AG04450 (cell line): Measurements from ENCODE around the gene ITGA5. TPM values are rescaled to one million over a fixed set of nuclear protein-coding genes. Genes with fewer than 3 reads are reported as not detected.

Source experiments
- CTCF ChIA-PET: fragments of 300-600, 350-600 bp; formaldehyde crosslinking; extraction: SDS; loops from one replicate; lab custom pipeline; 2022; ENCODE audit warnings: antibody characterized with exemption, inconsistent platforms; lab: Charles Lee
- POLR2A ChIA-PET: fragments of 350-600 bp; formaldehyde crosslinking; extraction: SDS; loops from one replicate; lab custom pipeline; 2021; ENCODE audit warnings: antibody characterized with exemption, inconsistent platforms; lab: Yijun Ruan, JAX
- DNase-seq: peaks from one replicate; pipeline ENCODE4 v3.0.0-alpha.2; 2011; ENCODE audit warnings: low read depth, low spot score
- H3K27ac ChIP-seq: one replicate; pipeline ENCODE4 v1.5.1; 2012; ENCODE audit warnings: low read depth, low read length, control low read depth
- H3K27me3 ChIP-seq: one replicate; pipeline ENCODE4 v1.6.0; 2012; ENCODE audit warnings: low read length; ENCODE audit not compliant: control insufficient read depth, insufficient read depth
- H3K4me3 ChIP-seq: 2 replicates; pipeline ENCODE4 v1.5.1; 2011; ENCODE audit warnings: mild to moderate bottlenecking, low read depth, low read length, control low read depth
- H3K9me3 ChIP-seq: 2 replicates; pipeline ENCODE4 v1.5.1; 2012; ENCODE audit warnings: low read length; ENCODE audit not compliant: control insufficient read depth, insufficient read depth
- polyA plus RNA-seq: library from polyadenylated mRNA; depleted of rRNA; stranded (reverse); fragments of >200 nt; gene quantifications from 2 replicates; pipeline ENCODE4 v1.2.3, GENCODE V29; 2011
- TF ChIP-seq, protein P1 (sequence below): IDR thresholded peaks from 2 replicates; pipeline ENCODE4 v1.5.1; 2011; ENCODE audit warnings: low read depth, low read length, control low read depth, inconsistent platforms

The ITGA5 gene
- polyA plus RNA-seq, 1 experiment, result 160 TPM

DNA sequence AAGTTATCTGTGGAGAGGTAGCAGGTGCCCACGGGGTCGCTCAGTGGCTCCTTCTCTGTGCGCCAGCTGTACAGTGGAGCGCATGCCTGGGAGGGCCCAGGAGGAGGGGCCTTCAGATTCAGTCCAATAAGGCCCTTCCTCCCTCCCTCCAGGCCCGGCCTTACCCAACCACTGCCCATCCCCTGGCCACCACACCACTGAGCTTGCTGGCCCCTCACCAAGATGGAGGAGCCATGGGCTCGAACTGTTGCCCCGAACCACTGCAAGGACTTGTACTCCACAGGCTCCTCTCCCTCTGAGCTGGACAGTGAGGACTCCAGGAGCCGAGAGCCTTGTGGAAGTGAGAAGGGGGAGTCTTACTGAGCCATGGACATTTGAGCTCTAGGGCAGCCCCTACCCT lies 9.8 kb downstream of the ITGA5 start:
- POLR2A ChIA-PET, result no interaction called here
- Histone ChIP-seq H3K4me3 (no peak overlapping the region), H3K9me3 (no peaks in the 10 kb centered on the region), H3K27ac (no peak overlapping the region), H3K27me3 (no peaks in the 10 kb centered on the region)
- DNase-seq, result no peak
- TF ChIP-seq, protein P1, sequence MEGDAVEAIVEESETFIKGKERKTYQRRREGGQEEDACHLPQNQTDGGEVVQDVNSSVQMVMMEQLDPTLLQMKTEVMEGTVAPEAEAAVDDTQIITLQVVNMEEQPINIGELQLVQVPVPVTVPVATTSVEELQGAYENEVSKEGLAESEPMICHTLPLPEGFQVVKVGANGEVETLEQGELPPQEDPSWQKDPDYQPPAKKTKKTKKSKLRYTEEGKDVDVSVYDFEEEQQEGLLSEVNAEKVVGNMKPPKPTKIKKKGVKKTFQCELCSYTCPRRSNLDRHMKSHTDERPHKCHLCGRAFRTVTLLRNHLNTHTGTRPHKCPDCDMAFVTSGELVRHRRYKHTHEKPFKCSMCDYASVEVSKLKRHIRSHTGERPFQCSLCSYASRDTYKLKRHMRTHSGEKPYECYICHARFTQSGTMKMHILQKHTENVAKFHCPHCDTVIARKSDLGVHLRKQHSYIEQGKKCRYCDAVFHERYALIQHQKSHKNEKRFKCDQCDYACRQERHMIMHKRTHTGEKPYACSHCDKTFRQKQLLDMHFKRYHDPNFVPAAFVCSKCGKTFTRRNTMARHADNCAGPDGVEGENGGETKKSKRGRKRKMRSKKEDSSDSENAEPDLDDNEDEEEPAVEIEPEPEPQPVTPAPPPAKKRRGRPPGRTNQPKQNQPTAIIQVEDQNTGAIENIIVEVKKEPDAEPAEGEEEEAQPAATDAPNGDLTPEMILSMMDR, result no peak
- CTCF ChIA-PET, result interaction anchor here (0.6 to 12.3 kb wide), 6 partner anchors 7 to 31 kb away, joined by 3 to 286 read pairs (median 5); no protein-coding TSS in a partner anchor

DNA sequence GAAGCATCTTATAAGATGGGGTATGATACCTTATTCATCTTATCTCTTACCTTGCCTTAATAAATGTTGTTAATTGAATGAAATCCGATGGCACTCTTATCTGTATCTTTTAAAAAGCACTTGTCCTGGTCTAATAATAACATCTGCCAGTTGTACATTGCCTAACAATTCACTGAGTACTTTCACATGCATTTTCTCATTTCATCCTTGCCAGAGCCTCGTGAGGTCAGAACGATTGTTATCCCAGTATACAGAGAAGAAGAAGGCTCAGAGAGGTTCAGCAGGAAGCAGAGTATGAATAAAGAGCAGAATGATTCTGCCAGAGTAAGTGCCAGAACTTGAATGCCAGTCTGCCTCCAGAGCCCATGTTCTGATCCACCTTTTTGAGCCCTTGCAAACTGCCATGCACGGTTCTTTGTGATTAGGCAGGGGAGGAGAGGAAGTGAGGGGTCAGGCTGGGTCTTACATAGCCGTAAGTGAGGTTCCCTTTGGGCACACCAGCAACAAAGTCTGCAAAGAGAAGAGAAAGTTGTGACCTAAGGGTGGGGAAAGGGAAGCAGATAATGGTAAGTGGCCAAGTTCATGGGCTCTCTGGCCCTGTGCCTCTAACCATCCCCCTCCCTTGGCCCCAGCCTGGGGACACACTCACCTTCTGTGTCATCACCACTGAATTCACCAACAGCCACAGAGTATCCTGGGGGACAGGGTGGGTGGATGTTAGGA lies 11.7 kb downstream of the ITGA5 start:
- no peak for DNase-seq
- Histone ChIP-seq H3K9me3 (no peaks in the 10 kb centered on the region), H3K27me3 (no peaks in the 10 kb centered on the region), H3K27ac (no peak overlapping the region), H3K4me3 (no peak overlapping the region)
- TF ChIP-seq, protein P1, result no peak
- ChIA-PET POLR2A (no interaction called here), CTCF (interaction anchor here (1.0 to 12.3 kb wide), 2 partner anchors 5 to 11 kb away, joined by 3 to 286 read pairs; no protein-coding TSS in a partner anchor)

DNA sequence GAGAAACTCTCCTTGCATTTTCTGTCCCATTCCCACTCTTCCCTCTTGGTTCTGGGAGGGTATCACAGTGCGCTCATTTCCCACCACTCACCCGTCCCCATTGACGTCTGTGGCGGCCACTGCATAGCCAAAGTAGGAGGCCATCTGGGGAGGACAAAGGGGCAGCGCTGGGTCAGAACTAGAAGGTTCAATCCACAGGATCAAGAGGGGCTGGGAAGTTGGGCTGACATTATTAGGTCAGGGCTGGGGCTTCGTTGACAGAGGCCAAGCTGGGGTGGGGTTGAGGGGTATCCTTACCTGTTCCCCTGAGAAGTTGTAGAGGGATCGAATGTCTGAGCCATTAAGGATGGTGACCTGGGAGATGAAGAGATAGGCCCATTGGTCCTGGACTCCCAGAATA lies 13.5 kb downstream of the ITGA5 start:
- Histone ChIP-seq H3K27ac (no peak overlapping the region), H3K9me3 (no peaks in the 10 kb centered on the region), H3K4me3 (no peak overlapping the region), H3K27me3 (no peaks in the 10 kb centered on the region)
- POLR2A ChIA-PET, result no interaction called here
- TF ChIP-seq, protein P1, result no peak
- CTCF ChIA-PET, result interaction anchor here (0.5 to 11.8 kb wide), 12 partner anchors 8 to 931 kb away, joined by 3 to 415 read pairs (median 4); partner anchors contain the start of gene ITGA5
- DNase-seq, result no peak

DNA sequence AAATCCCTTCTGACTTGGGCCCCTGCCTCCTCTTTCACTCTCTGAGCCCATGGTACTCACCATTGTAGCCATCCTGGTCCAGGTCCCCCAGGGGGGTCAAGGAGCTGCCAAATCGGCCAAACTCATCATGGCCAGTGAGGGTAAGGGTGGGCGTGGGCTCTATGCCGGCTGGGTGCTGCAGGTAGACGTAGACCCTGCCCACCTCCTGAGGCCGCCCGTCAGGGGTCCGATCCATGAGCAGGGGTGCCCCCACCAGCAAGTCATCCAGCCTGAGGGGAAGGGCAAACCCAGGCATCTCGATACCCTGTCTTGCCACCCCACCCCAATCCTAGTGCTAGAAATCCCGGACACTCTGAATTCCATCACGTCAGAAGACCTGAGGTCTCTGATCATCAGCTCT lies 14.0 kb downstream of the ITGA5 start:
- Histone ChIP-seq H3K4me3 (no peak overlapping the region), H3K27me3 (no peaks in the 10 kb centered on the region), H3K27ac (no peak overlapping the region), H3K9me3 (no peaks in the 10 kb centered on the region)
- no peak for DNase-seq
- CTCF ChIA-PET, result interaction anchor here (0.5 to 11.8 kb wide), 12 partner anchors 8 to 930 kb away, joined by 3 to 415 read pairs (median 4); partner anchors contain the start of gene ITGA5
- POLR2A ChIA-PET, result no interaction called here
- TF ChIP-seq, protein P1, result no peak
